HEK293 (cell line): ENCODE measurements around the gene PDIA6.

ENCODE experiments used
- CTCF ChIA-PET: fragments of 350-600 bp; formaldehyde crosslinking; extraction: SDS; loops from one replicate; lab custom pipeline; 2021; ENCODE audit warnings: antibody characterized with exemption; lab: Yijun Ruan, JAX
- POLR2A ChIA-PET: fragments of 300-600 bp; formaldehyde crosslinking; extraction: SDS; loops from one replicate; lab custom pipeline; 2020; ENCODE audit warnings: antibody characterized with exemption, inconsistent platforms; lab: Yijun Ruan, JAX
- H3K27ac ChIP-seq: fragments of 200-500 bp; sonication (Bioruptor generic); 2 replicates; pipeline ENCODE4 v1.5.1; 2014; ENCODE audit warnings: low read depth, low read length, control low read depth, inconsistent platforms; ENCODE audit errors: extremely low read depth
- H3K36me3 ChIP-seq, 2 experiments: fragments of 200-500 bp in 1 of 2; sonication (Bioruptor generic) in 1 of 2; 1 replicate in 1 of 2; 2 replicates in 1 of 2; pipeline ENCODE4 v1.5.1; 2014 to 2017; ENCODE audit warnings: inconsistent platforms in 2 of 2, low read length in 2 of 2; ENCODE audit not compliant: control insufficient read depth in 2 of 2, insufficient read depth in 1 of 2
- H3K4me1 ChIP-seq: fragments of 200-500 bp; sonication (Bioruptor generic); 2 replicates; pipeline ENCODE4 v1.5.1; 2014; ENCODE audit warnings: mild to moderate bottlenecking, low read length, inconsistent platforms; ENCODE audit not compliant: control insufficient read depth, insufficient read depth
- H3K4me3 ChIP-seq: 2 replicates; pipeline ENCODE4 v1.5.1; 2011; ENCODE audit warnings: low read depth, mild to moderate bottlenecking, control low read depth, low read length, moderate library complexity
- H3K9me3 ChIP-seq: fragments of 200-500 bp; sonication (Bioruptor generic); 2 replicates; pipeline ENCODE4 v1.5.1; 2014; ENCODE audit warnings: low read depth, low read length, inconsistent platforms; ENCODE audit not compliant: control insufficient read depth, insufficient read depth
- BCL11A ChIP-seq: fragments of 450-650 bp; formaldehyde crosslinking; IDR thresholded peaks from 2 replicates; pipeline ENCODE4 v1.5.1; 2016; ENCODE audit warnings: low read depth, missing biosample characterization, missing genetic modification characterization
- IKZF3 ChIP-seq: fragments of 450-650 bp; IDR thresholded peaks from 2 replicates; pipeline ENCODE4 v1.5.0; 2018; ENCODE audit warnings: missing biosample characterization, mild to moderate bottlenecking, missing genetic modification characterization, moderate library complexity
- INSM2 ChIP-seq: fragments of 450-650 bp; formaldehyde crosslinking; IDR thresholded peaks from 2 replicates; pipeline ENCODE4 v1.5.1; 2016; ENCODE audit warnings: missing biosample characterization, missing genetic modification characterization
- KLF1 ChIP-seq: fragments of 450-650 bp; formaldehyde crosslinking; IDR thresholded peaks from 2 replicates; pipeline ENCODE4 v1.5.1; 2016; ENCODE audit warnings: missing biosample characterization, missing genetic modification characterization
- KLF16 ChIP-seq: fragments of 450-650 bp; formaldehyde crosslinking; IDR thresholded peaks from 2 replicates; pipeline ENCODE4 v1.5.1; 2017; ENCODE audit warnings: missing biosample characterization, missing genetic modification characterization
- MYNN ChIP-seq: fragments of 450-650 bp; formaldehyde crosslinking; IDR thresholded peaks from 2 replicates; pipeline ENCODE4 v1.5.1; 2016; ENCODE audit warnings: missing biosample characterization, missing genetic modification characterization, borderline replicate concordance
- REPIN1 ChIP-seq: fragments of 450-650 bp; formaldehyde crosslinking; IDR thresholded peaks from 2 replicates; pipeline ENCODE4 v1.5.1; 2017; ENCODE audit warnings: missing biosample characterization, missing genetic modification characterization, low read depth
- SALL2 ChIP-seq: fragments of 450-650 bp; formaldehyde crosslinking; IDR thresholded peaks from 2 replicates; pipeline ENCODE4 v1.5.0; 2017; ENCODE audit warnings: missing biosample characterization, mild to moderate bottlenecking, missing genetic modification characterization, borderline replicate concordance
- YY1 ChIP-seq: fragments of 450-650 bp; formaldehyde crosslinking; IDR thresholded peaks from 2 replicates; pipeline ENCODE4 v1.5.1; 2018; ENCODE audit warnings: missing biosample characterization, missing genetic modification characterization
- ZBTB48 ChIP-seq: fragments of 450-650 bp; formaldehyde crosslinking; IDR thresholded peaks from 2 replicates; pipeline ENCODE4 v1.5.1; 2016; ENCODE audit warnings: missing biosample characterization, missing genetic modification characterization
- ZBTB8A ChIP-seq: fragments of 450-650 bp; formaldehyde crosslinking; IDR thresholded peaks from 2 replicates; pipeline ENCODE4 v1.5.1; 2016; ENCODE audit warnings: missing biosample characterization, missing genetic modification characterization
- ZNF146 ChIP-seq: fragments of 450-650 bp; formaldehyde crosslinking; IDR thresholded peaks from 2 replicates; pipeline ENCODE4 v1.5.1; 2016; ENCODE audit warnings: missing biosample characterization, missing genetic modification characterization
- ZNF23 ChIP-seq: fragments of 450-650 bp; formaldehyde crosslinking; IDR thresholded peaks from 2 replicates; pipeline ENCODE4 v1.5.1; 2016; ENCODE audit warnings: missing biosample characterization, missing genetic modification characterization, borderline replicate concordance
- ZNF248 ChIP-seq: fragments of 450-650 bp; formaldehyde crosslinking; IDR thresholded peaks from 2 replicates; pipeline ENCODE4 v1.5.1; 2017; ENCODE audit warnings: missing biosample characterization, missing genetic modification characterization
- ZNF350 ChIP-seq: fragments of 450-650 bp; formaldehyde crosslinking; IDR thresholded peaks from 2 replicates; pipeline ENCODE4 v1.5.0; 2017; ENCODE audit warnings: missing biosample characterization, mild to moderate bottlenecking, missing genetic modification characterization
- ZNF433 ChIP-seq: fragments of 450-650 bp; formaldehyde crosslinking; IDR thresholded peaks from 2 replicates; pipeline ENCODE4 v1.5.1; 2016; ENCODE audit warnings: missing biosample characterization, missing genetic modification characterization, low read depth
- ZNF473 ChIP-seq: fragments of 450-650 bp; formaldehyde crosslinking; IDR thresholded peaks from 2 replicates; pipeline ENCODE4 v1.5.1; 2017; ENCODE audit warnings: missing biosample characterization, missing genetic modification characterization
- ZNF529 ChIP-seq: fragments of 450-650 bp; formaldehyde crosslinking; IDR thresholded peaks from 2 replicates; pipeline ENCODE4 v1.5.1; 2017; ENCODE audit warnings: missing genetic modification characterization, missing biosample characterization; ENCODE audit not compliant: insufficient replicate concordance
- ZNF544 ChIP-seq: fragments of 450-650 bp; formaldehyde crosslinking; IDR thresholded peaks from 2 replicates; pipeline ENCODE4 v1.5.0; 2017; ENCODE audit warnings: missing biosample characterization, missing genetic modification characterization
- ZNF549 ChIP-seq: fragments of 450-650 bp; IDR thresholded peaks from 2 replicates; pipeline ENCODE4 v1.5.1; 2018; ENCODE audit warnings: missing biosample characterization, missing genetic modification characterization, mild to moderate bottlenecking, inconsistent platforms, moderate library complexity
- ZNF558 ChIP-seq: fragments of 450-650 bp; formaldehyde crosslinking; IDR thresholded peaks from 2 replicates; pipeline ENCODE4 v1.5.1; 2016; ENCODE audit warnings: missing biosample characterization, missing genetic modification characterization
- ZNF600 ChIP-seq: fragments of 450-650 bp; formaldehyde crosslinking; IDR thresholded peaks from 2 replicates; pipeline ENCODE4 v1.5.1; 2016; ENCODE audit warnings: missing biosample characterization, missing genetic modification characterization
- ZNF623 ChIP-seq: fragments of 450-650 bp; formaldehyde crosslinking; IDR thresholded peaks from 2 replicates; pipeline ENCODE4 v1.5.1; 2016; ENCODE audit warnings: missing biosample characterization, missing genetic modification characterization
- ZNF629 ChIP-seq: fragments of 450-650 bp; formaldehyde crosslinking; IDR thresholded peaks from 2 replicates; pipeline ENCODE4 v1.5.1; 2017; ENCODE audit warnings: missing biosample characterization, missing genetic modification characterization
- ZNF639 ChIP-seq: fragments of 450-650 bp; formaldehyde crosslinking; IDR thresholded peaks from 2 replicates; pipeline ENCODE4 v1.5.1; 2016; ENCODE audit warnings: missing biosample characterization, missing genetic modification characterization
- ZNF677 ChIP-seq: fragments of 450-650 bp; IDR thresholded peaks from 2 replicates; pipeline ENCODE4 v1.5.0; 2018; ENCODE audit warnings: missing biosample characterization, mild to moderate bottlenecking, missing genetic modification characterization, moderate library complexity
- ZNF791 ChIP-seq: fragments of 450-650 bp; formaldehyde crosslinking; IDR thresholded peaks from 2 replicates; pipeline ENCODE4 v1.5.1; 2016; ENCODE audit warnings: missing biosample characterization, missing genetic modification characterization
- ZNF843 ChIP-seq: fragments of 450-650 bp; formaldehyde crosslinking; IDR thresholded peaks from 2 replicates; pipeline ENCODE4 v1.5.1; 2016; ENCODE audit warnings: missing biosample characterization, missing genetic modification characterization
- ZSCAN4 ChIP-seq: fragments of 450-650 bp; formaldehyde crosslinking; IDR thresholded peaks from 2 replicates; pipeline ENCODE4 v1.5.1; 2017; ENCODE audit warnings: missing biosample characterization, missing genetic modification characterization
- TF ChIP-seq, protein P1 (sequence below): fragments of 450-650 bp; formaldehyde crosslinking; IDR thresholded peaks from 2 replicates; pipeline ENCODE4; 2016; ENCODE audit warnings: missing biosample characterization, missing genetic modification characterization
- TF ChIP-seq, protein P2 (sequence below): fragments of 450-650 bp; IDR thresholded peaks from 2 replicates; pipeline ENCODE4 v1.5.1; 2018; ENCODE audit warnings: missing biosample characterization, mild to moderate bottlenecking, missing genetic modification characterization

The PDIA6 gene

DNA sequence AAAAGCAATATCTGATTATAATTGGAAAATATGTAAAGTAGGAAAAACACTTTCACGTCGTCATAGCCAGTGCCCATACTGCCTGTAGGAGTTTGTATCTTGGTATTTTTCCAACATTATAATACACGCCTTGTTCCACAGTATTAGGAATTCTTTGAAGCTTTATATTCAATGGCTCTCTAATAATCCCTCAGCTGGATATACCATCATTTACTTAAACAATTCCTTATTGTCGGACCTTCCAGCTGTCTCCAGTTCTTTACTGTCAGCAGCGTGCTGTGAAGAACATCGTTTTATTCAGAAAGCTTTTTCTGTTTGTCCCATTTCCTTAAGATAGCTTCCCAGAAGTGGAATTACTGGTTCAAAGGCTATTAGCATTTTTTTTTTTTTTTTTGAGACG, 59.4 kb downstream of the PDIA6 start:
- no peak overlapping the region for H3K27ac ChIP-seq
- ChIA-PET POLR2A (no interaction called here), CTCF (no interaction called here)
- H3K9me3 ChIP-seq = no peaks in the 10 kb centered on the region
- no peaks in the 10 kb centered on the region for H3K36me3 ChIP-seq
- no peaks in the 10 kb centered on the region for H3K4me1 ChIP-seq
- no peak overlapping the region for H3K4me3 ChIP-seq
- TF ChIP-seq ZNF433 (tag by site-specific recombination) = no peak
- no peak for TF ChIP-seq ZNF600 (tag by site-specific recombination)
- TF ChIP-seq, protein P1, sequence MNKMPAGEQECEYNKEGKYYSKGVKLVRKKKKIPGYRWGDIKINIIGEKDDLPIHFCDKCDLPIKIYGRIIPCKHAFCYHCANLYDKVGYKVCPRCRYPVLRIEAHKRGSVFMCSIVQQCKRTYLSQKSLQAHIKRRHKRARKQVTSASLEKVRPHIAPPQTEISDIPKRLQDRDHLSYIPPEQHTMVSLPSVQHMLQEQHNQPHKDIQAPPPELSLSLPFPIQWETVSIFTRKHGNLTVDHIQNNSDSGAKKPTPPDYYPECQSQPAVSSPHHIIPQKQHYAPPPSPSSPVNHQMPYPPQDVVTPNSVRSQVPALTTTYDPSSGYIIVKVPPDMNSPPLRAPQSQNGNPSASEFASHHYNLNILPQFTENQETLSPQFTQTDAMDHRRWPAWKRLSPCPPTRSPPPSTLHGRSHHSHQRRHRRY (tag by site-specific recombination) = no peak
- no peak for TF ChIP-seq ZNF529 (tag by site-specific recombination)
- TF ChIP-seq ZNF549 = no peak
- no peak for TF ChIP-seq ZNF248 (tag by site-specific recombination)
- TF ChIP-seq ZNF473 = no peak
- TF ChIP-seq KLF1 (tag by site-specific recombination) = no peak
- no peak for TF ChIP-seq ZNF639 (tag by site-specific recombination)
- no peak for TF ChIP-seq YY1 (tag by site-specific recombination)
- TF ChIP-seq INSM2 (tag by site-specific recombination) = no peak
- TF ChIP-seq ZNF843 = no peak
- no peak for TF ChIP-seq KLF16 (tag by site-specific recombination)
- no peak for TF ChIP-seq BCL11A (tag by site-specific recombination)
- TF ChIP-seq, protein P2, sequence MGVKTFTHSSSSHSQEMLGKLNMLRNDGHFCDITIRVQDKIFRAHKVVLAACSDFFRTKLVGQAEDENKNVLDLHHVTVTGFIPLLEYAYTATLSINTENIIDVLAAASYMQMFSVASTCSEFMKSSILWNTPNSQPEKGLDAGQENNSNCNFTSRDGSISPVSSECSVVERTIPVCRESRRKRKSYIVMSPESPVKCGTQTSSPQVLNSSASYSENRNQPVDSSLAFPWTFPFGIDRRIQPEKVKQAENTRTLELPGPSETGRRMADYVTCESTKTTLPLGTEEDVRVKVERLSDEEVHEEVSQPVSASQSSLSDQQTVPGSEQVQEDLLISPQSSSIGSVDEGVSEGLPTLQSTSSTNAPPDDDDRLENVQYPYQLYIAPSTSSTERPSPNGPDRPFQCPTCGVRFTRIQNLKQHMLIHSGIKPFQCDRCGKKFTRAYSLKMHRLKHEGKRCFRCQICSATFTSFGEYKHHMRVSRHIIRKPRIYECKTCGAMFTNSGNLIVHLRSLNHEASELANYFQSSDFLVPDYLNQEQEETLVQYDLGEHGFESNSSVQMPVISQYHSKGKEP (tag by site-specific recombination) = no peak
- TF ChIP-seq ZNF629 (tag by site-specific recombination) = no peak
- TF ChIP-seq ZNF558 (tag by site-specific recombination) = no peak
- no peak for TF ChIP-seq ZBTB8A (tag by site-specific recombination)

GRCh38 chr2:10752236-10752635, 60.3 kb downstream of the PDIA6 start:
- Histone ChIP-seq H3K36me3 (no peaks in the 10 kb centered on the region), H3K27ac (no peak overlapping the region), H3K4me3 (no peak overlapping the region), H3K9me3 (no peaks in the 10 kb centered on the region), H3K4me1 (no peaks in the 10 kb centered on the region)
- ChIA-PET CTCF (no interaction called here), POLR2A (no interaction called here)
- TF ChIP-seq ZNF623 (tag by site-specific recombination) (no peak), MYNN (tag by site-specific recombination) (no peak), ZNF23 (tag by site-specific recombination) (no peak), ZNF791 (no peak), ZSCAN4 (tag by site-specific recombination) (no peak), ZNF677 (tag by site-specific recombination) (no peak), ZNF544 (tag by site-specific recombination) (no peak), REPIN1 (tag by site-specific recombination) (no peak), ZNF350 (no peak), SALL2 (tag by site-specific recombination) (no peak), IKZF3 (tag by site-specific recombination) (no peak), ZBTB48 (no peak), ZNF146 (tag by site-specific recombination) (no peak)
